GM20000 (cell line): ENCODE measurements around the gene TFF2.

Experiments
- DNase-seq: peaks from one replicate; pipeline ENCODE4 v3.0.0; 2012; ENCODE audit warnings: low spot score
- CTCF ChIP-seq: IDR thresholded peaks from 2 replicates; pipeline ENCODE4 v1.5.1; 2012; ENCODE audit warnings: mild to moderate bottlenecking, control low read depth; ENCODE audit errors: extremely low read depth, missing control alignments

Gene TFF2

DNA sequence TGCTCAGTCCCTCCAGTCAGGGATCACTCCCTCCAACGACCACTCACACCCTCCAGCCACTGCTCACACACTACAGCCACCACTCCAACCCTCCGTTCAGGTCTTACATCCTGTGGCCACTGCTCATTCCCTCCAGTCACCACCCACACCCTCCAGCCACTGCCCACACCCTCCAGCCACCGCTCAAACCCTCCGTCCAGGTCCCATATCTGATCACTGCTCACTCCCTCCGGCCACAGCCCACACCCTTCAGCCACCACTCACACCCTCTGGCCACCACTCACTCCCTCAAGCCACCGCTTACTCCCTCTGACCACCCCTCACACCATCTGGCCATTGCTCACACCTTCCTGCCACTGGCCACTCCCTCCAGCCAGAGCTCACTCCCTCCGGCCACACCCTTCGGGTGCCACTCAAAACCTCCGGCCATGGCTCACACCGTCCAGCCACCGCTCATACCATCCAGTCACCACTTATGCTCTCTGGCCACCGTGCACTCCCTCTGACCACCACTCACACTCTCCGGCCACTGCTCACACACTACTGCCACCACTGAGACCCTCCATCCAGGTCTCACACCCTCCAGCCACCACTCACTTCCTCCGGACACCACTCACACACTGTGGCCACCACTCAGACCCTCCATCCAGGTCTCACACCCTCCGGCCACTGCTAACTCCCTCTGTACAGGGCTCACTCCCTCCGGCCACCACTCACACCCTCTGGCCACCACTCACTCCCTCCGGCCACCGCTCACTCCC is 20.3 kb upstream of the TFF2 start:
- TF ChIP-seq CTCF = no peak
- no peak for DNase-seq

GRCh38 chr21:42369821-42370220 is 19.0 kb upstream of the TFF2 start:
- no peak for DNase-seq

GRCh38 chr21:42367367-42368165 is 16.8 kb upstream of the TFF2 start:
- no peak for DNase-seq
- TF ChIP-seq CTCF = no peak

More at GRCh38 chr21:42369821-42370220, 19.0 kb upstream of the TFF2 start:
- TF ChIP-seq CTCF = no peak

DNA sequence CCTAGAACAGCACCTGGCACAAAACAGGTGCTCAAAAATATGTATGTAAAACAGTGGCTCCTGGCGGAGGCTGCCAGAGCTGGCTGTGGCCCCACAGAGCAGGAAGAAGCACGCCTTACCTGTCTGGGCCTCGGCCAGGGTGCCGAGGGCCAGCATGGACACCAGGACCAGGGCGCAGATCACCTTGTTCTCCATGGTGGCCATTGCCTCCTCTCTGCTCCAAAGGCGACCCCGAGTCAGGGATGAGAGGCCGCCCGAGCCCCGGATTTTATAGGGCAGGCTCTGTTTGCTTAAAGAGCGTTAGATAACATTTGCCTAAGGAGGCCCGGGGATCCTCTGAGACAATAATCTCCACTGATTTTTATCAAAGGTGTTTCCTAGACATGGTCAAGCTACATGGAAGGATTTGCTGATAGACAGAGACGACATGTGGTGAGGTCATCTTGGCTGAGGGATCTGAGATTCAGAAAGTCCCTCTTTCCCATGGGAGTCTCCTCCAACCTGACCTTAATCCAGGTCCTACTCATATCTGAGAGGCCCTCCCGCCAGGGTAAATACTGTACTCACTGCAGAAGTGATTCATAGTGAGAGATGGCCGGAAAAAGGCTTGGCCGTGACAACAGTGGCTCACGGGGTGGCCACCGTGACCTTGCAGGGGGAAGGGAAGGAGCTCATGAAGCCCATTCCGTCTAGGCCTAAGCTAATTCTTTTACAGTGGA is 15.7 kb upstream of the TFF2 start, which contains the start of gene TFF1:
Gene TFF1 (minus strand): TSS at position 244 of the 719 bp plus-strand sequence. CDS start 40 bp downstream, at position 204.
- TF ChIP-seq CTCF = no peak
- DNase-seq = no peak

GRCh38 chr21:42365770-42366169 is 15.0 kb upstream of the TFF2 start:
- TF ChIP-seq CTCF = no peak
- no peak for DNase-seq

DNA sequence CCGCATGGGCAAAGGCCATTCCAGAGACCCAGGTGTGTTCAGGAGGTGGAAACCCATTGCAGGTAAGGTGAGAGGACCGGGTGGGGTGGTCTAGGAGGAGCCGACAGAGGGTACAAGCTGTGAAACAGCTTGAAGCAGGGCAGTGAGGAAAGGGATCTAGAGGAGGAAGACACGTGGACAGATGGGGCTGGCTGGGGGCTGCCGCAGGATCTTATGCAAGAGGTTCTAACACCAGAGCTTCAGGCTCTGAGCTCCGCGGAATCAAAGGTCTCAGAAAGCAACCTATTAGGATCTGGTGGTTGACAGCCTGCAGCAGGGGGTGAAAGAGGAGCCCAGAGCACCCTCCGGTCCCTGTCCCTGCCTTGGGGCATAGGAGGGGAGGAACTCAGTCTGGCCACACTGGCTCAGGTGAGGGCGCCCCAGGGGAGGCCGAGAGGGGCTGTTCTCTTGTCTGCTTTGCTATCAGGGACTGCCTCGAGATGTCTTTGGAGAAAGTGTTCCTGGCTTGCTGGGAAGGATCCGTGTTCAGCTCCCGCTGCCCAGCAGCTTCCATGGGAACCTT is 13.6 kb upstream of the TFF2 start:
- TF ChIP-seq CTCF = no peak
- no peak for DNase-seq
